GM12878 (cell line): Measurements from ENCODE around the gene CYP20A1. TPM values are rescaled to one million over a fixed set of nuclear protein-coding genes. Genes with fewer than 3 reads are reported as not detected.
A peak's percentile ranks its signal among the peaks of the same experiment; 100 is the strongest.

Source experiments
- GATAD2B ChIP-seq: fragments of 450-650 bp; conservative IDR thresholded peaks from 2 replicates; pipeline ENCODE4 v1.6.1; 2017; ENCODE audit warnings: low read depth, mild to moderate bottlenecking, moderate library complexity
- IKZF2 ChIP-seq, 2 experiments: fragments of 450-650 bp; IDR thresholded peaks; 2 replicates each; pipeline ENCODE4 v1.6.1; 2017; ENCODE audit warnings: mild to moderate bottlenecking in 2 of 2, moderate library complexity in 2 of 2
- KDM1A ChIP-seq: fragments of 200-600 bp; sonication (generic); IDR thresholded peaks from 2 replicates; pipeline ENCODE4 v1.6.1; 2016; ENCODE audit warnings: borderline replicate concordance
- KLF5 ChIP-seq: fragments of 450-650 bp; IDR thresholded peaks from 2 replicates; pipeline ENCODE4 v1.6.1; 2014; ENCODE audit warnings: mild to moderate bottlenecking; ENCODE audit not compliant: partially characterized antibody
- MYC ChIP-seq: IDR thresholded peaks from 2 replicates; pipeline ENCODE4 v1.6.1; 2011; ENCODE audit warnings: mild to moderate bottlenecking, low read length, moderate library complexity, inconsistent platforms; ENCODE audit not compliant: insufficient read depth, insufficient replicate concordance, insufficient read length, severe bottlenecking
- NR2F1 ChIP-seq: fragments of 450-650 bp; conservative IDR thresholded peaks from 2 replicates; pipeline ENCODE4 v1.6.1; 2017; ENCODE audit warnings: mild to moderate bottlenecking
- RCOR1 ChIP-seq: conservative IDR thresholded peaks from 2 replicates; pipeline ENCODE4 v1.6.1; 2012; ENCODE audit warnings: low read depth, low read length, improper control_type of control experiment
- RELA ChIP-seq: fragments of 450-650 bp; IDR thresholded peaks from 2 replicates; pipeline ENCODE4 v1.8.0; 2014; ENCODE audit warnings: borderline replicate concordance; ENCODE audit not compliant: partially characterized antibody
- SMAD5 ChIP-seq: IDR thresholded peaks from 2 replicates; pipeline ENCODE4 v1.6.1; 2016; ENCODE audit warnings: antibody characterized with exemption, low read depth
- SREBF2 ChIP-seq: IDR thresholded peaks from 2 replicates; pipeline ENCODE4 v1.6.1; 2012; ENCODE audit warnings: mild to moderate bottlenecking, low read length
- YBX1 ChIP-seq: fragments of 450-650 bp; IDR thresholded peaks from 2 replicates; pipeline ENCODE4 v1.6.1; 2016; ENCODE audit warnings: antibody characterized with exemption
- YY1 ChIP-seq: IDR thresholded peaks from 2 replicates; pipeline ENCODE4 v1.6.1; 2011; ENCODE audit warnings: low read depth, mild to moderate bottlenecking, low read length
- ZNF384 ChIP-seq: IDR thresholded peaks from 2 replicates; pipeline ENCODE4 v1.6.1; 2012; ENCODE audit warnings: low read depth, mild to moderate bottlenecking, low read length, improper control_type of control experiment, borderline replicate concordance
- ZNF622 ChIP-seq: fragments of 450-650 bp; IDR thresholded peaks from 2 replicates; pipeline ENCODE4 v1.6.1; 2017; ENCODE audit warnings: mild to moderate bottlenecking, inconsistent platforms
- polyA plus RNA-seq, 11 experiments: library from polyadenylated mRNA; depleted of rRNA in 4 of 11; unstranded in 6 of 11; stranded (reverse) in 5 of 11; fragments of >200 nt; fragmentation: Nextera tagmentation in 4 of 11; fragmentation: Illumina TruSeq in 1 of 11; extraction: Ambion mirVana in 4 of 11; extraction: Trizol in 1 of 11; gene quantifications; 1 replicate in 1 of 11; 2 replicates in 10 of 11; pipeline versions ENCODE4 v1.2.1 to v1.2.3, GENCODE V29; 2011 to 2016; ENCODE audit warnings: inconsistent platforms in 2 of 11, missing spikeins in 2 of 11, low read depth in 1 of 11
- total RNA-seq, 4 experiments: library from RNA; depleted of rRNA in 3 of 4; stranded (reverse); fragments of >200 nt in 3 of 4; fragmentation: Illumina TruSeq in 1 of 4; extraction: Trizol in 1 of 4; gene quantifications; 2 replicates each; pipeline versions ENCODE4 v1.2.1 to v1.2.3, GENCODE V29; 2013 to 2021
- TF ChIP-seq, protein P1 (sequence below): fragments of 450-650 bp; IDR thresholded peaks from 2 replicates; pipeline ENCODE4 v1.6.1; 2017; ENCODE audit warnings: mild to moderate bottlenecking, moderate library complexity
- TF ChIP-seq, protein P2 (sequence below): fragments of 450-650 bp; IDR thresholded peaks from 2 replicates; pipeline ENCODE4 v1.6.1; 2017; ENCODE audit warnings: mild to moderate bottlenecking
- TF ChIP-seq, protein P3 (sequence below): fragments of 450-650 bp; IDR thresholded peaks from 2 replicates; pipeline ENCODE4 v1.6.1; 2014; ENCODE audit warnings: mild to moderate bottlenecking
- TF ChIP-seq, protein P4 (sequence below): IDR thresholded peaks from 2 replicates; pipeline ENCODE4 v1.6.1; 2011; ENCODE audit warnings: borderline replicate concordance, low read depth, mild to moderate bottlenecking, moderate library complexity, mixed read lengths, low read length; ENCODE audit not compliant: insufficient read depth; ENCODE audit errors: extremely low read length
- TF ChIP-seq, protein P5 (sequence below): fragments of 450-650 bp; IDR thresholded peaks from 2 replicates; pipeline ENCODE4 v1.6.1; 2018; ENCODE audit warnings: borderline replicate concordance, mild to moderate bottlenecking; ENCODE audit not compliant: partially characterized antibody

Gene CYP20A1
- total and polyA plus RNA-seq, 10 of the 15 experiments (the other 5 are each of a cell fraction or from before 2014, with no cell fraction given), result 8.3 to 19.1 (median 12.9) TPM

DNA sequence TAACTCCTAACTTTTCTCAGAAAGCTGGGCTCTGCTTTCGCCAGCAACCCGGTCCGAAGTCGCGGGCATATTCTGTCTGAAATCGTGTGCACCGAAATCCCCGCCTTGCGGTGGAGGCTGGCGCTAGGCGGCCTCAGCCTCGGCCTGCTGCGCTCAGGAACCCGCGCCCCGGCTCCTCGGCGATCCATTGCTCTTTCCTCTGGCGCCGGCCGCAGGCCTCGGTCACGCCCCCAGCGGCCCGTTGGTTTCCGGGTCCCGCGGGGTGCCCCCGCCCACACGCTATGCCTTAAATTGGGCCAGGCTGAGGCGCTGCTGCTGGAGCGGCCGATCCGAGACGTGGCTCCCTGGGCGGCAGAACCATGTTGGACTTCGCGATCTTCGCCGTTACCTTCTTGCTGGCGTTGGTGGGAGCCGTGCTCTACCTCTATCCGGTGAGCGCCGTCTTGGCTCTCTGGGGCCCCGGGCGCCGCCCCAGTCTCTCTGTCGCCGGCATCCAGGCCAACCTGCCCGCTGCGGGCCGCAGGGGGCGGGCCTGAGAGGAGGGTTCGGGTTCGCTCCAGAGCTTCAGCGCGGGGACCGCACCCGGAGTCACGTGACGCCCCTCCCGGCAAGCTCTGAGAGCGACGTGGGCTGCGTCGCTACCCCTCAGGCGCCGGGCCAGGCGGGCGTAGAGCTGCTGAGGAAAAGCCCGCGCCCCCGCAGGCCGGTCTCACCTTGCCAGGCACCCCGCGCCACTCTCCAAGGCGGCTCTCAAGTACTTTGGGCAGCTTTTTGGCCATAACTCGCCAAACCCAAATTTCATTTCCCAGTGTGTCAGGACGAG is at the start of gene CYP20A1 (continued):
- TF ChIP-seq, protein P1, sequence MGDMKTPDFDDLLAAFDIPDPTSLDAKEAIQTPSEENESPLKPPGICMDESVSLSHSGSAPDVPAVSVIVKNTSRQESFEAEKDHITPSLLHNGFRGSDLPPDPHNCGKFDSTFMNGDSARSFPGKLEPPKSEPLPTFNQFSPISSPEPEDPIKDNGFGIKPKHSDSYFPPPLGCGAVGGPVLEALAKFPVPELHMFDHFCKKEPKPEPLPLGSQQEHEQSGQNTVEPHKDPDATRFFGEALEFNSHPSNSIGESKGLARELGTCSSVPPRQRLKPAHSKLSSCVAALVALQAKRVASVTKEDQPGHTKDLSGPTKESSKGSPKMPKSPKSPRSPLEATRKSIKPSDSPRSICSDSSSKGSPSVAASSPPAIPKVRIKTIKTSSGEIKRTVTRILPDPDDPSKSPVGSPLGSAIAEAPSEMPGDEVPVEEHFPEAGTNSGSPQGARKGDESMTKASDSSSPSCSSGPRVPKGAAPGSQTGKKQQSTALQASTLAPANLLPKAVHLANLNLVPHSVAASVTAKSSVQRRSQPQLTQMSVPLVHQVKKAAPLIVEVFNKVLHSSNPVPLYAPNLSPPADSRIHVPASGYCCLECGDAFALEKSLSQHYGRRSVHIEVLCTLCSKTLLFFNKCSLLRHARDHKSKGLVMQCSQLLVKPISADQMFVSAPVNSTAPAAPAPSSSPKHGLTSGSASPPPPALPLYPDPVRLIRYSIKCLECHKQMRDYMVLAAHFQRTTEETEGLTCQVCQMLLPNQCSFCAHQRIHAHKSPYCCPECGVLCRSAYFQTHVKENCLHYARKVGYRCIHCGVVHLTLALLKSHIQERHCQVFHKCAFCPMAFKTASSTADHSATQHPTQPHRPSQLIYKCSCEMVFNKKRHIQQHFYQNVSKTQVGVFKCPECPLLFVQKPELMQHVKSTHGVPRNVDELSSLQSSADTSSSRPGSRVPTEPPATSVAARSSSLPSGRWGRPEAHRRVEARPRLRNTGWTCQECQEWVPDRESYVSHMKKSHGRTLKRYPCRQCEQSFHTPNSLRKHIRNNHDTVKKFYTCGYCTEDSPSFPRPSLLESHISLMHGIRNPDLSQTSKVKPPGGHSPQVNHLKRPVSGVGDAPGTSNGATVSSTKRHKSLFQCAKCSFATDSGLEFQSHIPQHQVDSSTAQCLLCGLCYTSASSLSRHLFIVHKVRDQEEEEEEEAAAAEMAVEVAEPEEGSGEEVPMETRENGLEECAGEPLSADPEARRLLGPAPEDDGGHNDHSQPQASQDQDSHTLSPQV, result no peak
- TF ChIP-seq RCOR1 (0 out of 2 replicates have a peak, but pooled peaks have one; percentile 61), KDM1A (no peak), IKZF2 (IDR thresholded peaks at IDR 0.05) (peak; percentile 31 to 33; a peak in 1 of 4 replicates), ZNF622 (no peak), YY1 (peak; percentile 91), MYC (peak; percentile 25), GATAD2B (peak; percentile 96), NR2F1 (peak; percentile 80; the same call in 1 of the 2 replicates), ZNF384 (no peak), SREBF2 (no peak), YBX1 (no peak), RELA (peak; percentile 96), KLF5 (peak; percentile 72), SMAD5 (no peak)
- TF ChIP-seq, protein P2, sequence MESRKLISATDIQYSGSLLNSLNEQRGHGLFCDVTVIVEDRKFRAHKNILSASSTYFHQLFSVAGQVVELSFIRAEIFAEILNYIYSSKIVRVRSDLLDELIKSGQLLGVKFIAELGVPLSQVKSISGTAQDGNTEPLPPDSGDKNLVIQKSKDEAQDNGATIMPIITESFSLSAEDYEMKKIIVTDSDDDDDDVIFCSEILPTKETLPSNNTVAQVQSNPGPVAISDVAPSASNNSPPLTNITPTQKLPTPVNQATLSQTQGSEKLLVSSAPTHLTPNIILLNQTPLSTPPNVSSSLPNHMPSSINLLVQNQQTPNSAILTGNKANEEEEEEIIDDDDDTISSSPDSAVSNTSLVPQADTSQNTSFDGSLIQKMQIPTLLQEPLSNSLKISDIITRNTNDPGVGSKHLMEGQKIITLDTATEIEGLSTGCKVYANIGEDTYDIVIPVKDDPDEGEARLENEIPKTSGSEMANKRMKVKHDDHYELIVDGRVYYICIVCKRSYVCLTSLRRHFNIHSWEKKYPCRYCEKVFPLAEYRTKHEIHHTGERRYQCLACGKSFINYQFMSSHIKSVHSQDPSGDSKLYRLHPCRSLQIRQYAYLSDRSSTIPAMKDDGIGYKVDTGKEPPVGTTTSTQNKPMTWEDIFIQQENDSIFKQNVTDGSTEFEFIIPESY, result no peak
- TF ChIP-seq, protein P3, sequence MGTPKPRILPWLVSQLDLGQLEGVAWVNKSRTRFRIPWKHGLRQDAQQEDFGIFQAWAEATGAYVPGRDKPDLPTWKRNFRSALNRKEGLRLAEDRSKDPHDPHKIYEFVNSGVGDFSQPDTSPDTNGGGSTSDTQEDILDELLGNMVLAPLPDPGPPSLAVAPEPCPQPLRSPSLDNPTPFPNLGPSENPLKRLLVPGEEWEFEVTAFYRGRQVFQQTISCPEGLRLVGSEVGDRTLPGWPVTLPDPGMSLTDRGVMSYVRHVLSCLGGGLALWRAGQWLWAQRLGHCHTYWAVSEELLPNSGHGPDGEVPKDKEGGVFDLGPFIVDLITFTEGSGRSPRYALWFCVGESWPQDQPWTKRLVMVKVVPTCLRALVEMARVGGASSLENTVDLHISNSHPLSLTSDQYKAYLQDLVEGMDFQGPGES, result no peak
- TF ChIP-seq, protein P4, sequence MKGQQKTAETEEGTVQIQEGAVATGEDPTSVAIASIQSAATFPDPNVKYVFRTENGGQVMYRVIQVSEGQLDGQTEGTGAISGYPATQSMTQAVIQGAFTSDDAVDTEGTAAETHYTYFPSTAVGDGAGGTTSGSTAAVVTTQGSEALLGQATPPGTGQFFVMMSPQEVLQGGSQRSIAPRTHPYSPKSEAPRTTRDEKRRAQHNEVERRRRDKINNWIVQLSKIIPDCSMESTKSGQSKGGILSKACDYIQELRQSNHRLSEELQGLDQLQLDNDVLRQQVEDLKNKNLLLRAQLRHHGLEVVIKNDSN, result peak; percentile 95
- TF ChIP-seq, protein P5, sequence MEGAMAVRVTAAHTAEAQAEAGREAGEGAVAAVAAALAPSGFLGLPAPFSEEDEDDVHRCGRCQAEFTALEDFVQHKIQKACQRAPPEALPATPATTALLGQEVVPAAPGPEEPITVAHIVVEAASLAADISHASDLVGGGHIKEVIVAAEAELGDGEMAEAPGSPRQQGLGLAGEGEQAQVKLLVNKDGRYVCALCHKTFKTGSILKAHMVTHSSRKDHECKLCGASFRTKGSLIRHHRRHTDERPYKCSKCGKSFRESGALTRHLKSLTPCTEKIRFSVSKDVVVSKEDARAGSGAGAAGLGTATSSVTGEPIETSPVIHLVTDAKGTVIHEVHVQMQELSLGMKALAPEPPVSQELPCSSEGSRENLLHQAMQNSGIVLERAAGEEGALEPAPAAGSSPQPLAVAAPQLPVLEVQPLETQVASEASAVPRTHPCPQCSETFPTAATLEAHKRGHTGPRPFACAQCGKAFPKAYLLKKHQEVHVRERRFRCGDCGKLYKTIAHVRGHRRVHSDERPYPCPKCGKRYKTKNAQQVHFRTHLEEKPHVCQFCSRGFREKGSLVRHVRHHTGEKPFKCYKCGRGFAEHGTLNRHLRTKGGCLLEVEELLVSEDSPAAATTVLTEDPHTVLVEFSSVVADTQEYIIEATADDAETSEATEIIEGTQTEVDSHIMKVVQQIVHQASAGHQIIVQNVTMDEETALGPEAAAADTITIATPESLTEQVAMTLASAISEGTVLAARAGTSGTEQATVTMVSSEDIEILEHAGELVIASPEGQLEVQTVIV, result peak; percentile 92
